Gastroesophageal sphincter (tissue), 4 donors: ENCODE data around the gene PDE11A. TPM values are rescaled to one million over a fixed set of nuclear protein-coding genes. Genes with fewer than 3 reads are reported as not detected.
A peak's percentile ranks its signal among the peaks of the same experiment; 100 is the strongest.

Source experiments
- ATAC-seq: fragments of 150-250 bp; one replicate; pipeline ENCODE4 v1.9.1; 2016; ENCODE audit warnings: mild to moderate bottlenecking, moderate library complexity
- H3K27ac ChIP-seq, 4 donors: fragments of 200-600 bp; sonication (generic) in 3 of 4; 1 replicate in 3 of 4; 2 replicates in 1 of 4; pipeline ENCODE4 v1.5.1; 2016 to 2019
- H3K27me3 ChIP-seq: fragments of 200-600 bp; sonication (generic); one replicate; pipeline ENCODE4 v1.5.1; 2019
- H3K36me3 ChIP-seq, 2 donors: fragments of 200-600 bp; sonication (generic); one replicate each; pipeline ENCODE4 v1.5.1; 2019; ENCODE audit warnings: control low read depth in 1 of 2
- H3K4me1 ChIP-seq, 3 donors: fragments of 200-600 bp; sonication (generic); 1 replicate in 2 of 3; 2 replicates in 1 of 3; pipeline ENCODE4 v1.5.1; 2016 to 2019; ENCODE audit warnings: control low read depth in 2 of 3
- H3K4me3 ChIP-seq, 2 donors: fragments of 200-600 bp; sonication (generic); one replicate each; pipeline ENCODE4 v1.5.1; 2019; ENCODE audit warnings: mild to moderate bottlenecking in 1 of 2, moderate library complexity in 1 of 2
- H3K9me3 ChIP-seq, 3 donors: fragments of 200-600 bp; sonication (generic); one replicate each; pipeline ENCODE4 v1.5.1; 2017 to 2019; ENCODE audit warnings: control low read depth in 2 of 3
- EP300 ChIP-seq: sonication (generic); formaldehyde crosslinking; IDR thresholded peaks from one replicate; pipeline ENCODE4 v1.6.1; 2017; ENCODE audit warnings: antibody characterized with exemption, mild to moderate bottlenecking
- POLR2A ChIP-seq, 2 donors: fragments of 450-650 bp; IDR thresholded peaks; one replicate each; pipeline ENCODE4 v1.6.1; 2017; ENCODE audit warnings: antibody characterized with exemption in 2 of 2, mild to moderate bottlenecking in 2 of 2, moderate library complexity in 1 of 2
- POLR2AphosphoS5 ChIP-seq: sonication (generic); formaldehyde crosslinking; IDR thresholded peaks from one replicate; pipeline ENCODE4 v1.6.1; 2017; ENCODE audit warnings: antibody characterized with exemption
- WGBS, 2 donors: methylation state at CpG; one replicate each; pipeline ENCODE4 v1.1.5; 2018; ENCODE audit warnings: low coverage in 1 of 2; 5-methylcytosine and 5-hydroxymethylcytosine counted together
- total RNA-seq, 4 donors: library from RNA; depleted of rRNA; stranded (reverse); fragments of >200 nt; gene quantifications; one replicate each; pipeline ENCODE4 v1.1.0, GENCODE V29; 2016
- TF ChIP-seq, protein P1 (sequence below), 4 experiments: fragments of 200-600 bp in 2 of 4; fragments of 450-650 bp in 2 of 4; sonication (generic) in 1 of 4; IDR thresholded peaks; one replicate each; pipeline ENCODE4 v1.5.1; 2017 to 2019; ENCODE audit warnings: antibody characterized with exemption in 4 of 4, mild to moderate bottlenecking in 2 of 4, moderate library complexity in 2 of 4

PDE11A gene
- total RNA-seq, 4 donors from 2014 or later, result 0.13 to 1.9 (median 0.16) TPM; not detected in 1

DNA sequence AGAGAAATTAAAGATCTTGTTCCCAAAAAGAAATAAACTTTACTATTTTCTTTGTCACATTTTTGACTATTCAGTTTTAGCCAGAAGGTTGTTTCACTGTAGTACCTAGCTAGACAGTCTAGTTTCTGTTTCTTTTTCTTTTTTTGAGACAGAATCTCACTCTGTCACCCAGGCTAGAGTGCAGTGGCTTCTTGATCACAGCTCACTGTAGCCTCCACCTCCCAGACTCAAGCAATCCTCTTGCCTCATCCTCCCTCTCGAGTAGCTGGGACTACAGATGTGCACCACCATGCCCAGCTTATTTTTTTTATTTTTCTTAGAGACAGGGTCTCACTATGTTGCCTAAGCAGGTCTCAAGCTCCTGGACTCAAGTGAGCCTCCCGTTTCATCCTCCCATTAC lies 41.9 kb upstream of the PDE11A start:
- Histone ChIP-seq H3K4me1 (peaks cover 0 to 24% (median 0%) of the 10 kb centered on the region in 3 donors), H3K27me3 (no peaks in the 10 kb centered on the region), H3K36me3 (peaks cover 0 to 27% of the 10 kb centered on the region in 2 donors), H3K9me3 (no peaks in the 10 kb centered on the region), H3K27ac (no peak overlapping the region), H3K4me3 (no peak overlapping the region)
- no peak for ATAC-seq
- TF ChIP-seq EP300, result no peak
- TF ChIP-seq, protein P1, sequence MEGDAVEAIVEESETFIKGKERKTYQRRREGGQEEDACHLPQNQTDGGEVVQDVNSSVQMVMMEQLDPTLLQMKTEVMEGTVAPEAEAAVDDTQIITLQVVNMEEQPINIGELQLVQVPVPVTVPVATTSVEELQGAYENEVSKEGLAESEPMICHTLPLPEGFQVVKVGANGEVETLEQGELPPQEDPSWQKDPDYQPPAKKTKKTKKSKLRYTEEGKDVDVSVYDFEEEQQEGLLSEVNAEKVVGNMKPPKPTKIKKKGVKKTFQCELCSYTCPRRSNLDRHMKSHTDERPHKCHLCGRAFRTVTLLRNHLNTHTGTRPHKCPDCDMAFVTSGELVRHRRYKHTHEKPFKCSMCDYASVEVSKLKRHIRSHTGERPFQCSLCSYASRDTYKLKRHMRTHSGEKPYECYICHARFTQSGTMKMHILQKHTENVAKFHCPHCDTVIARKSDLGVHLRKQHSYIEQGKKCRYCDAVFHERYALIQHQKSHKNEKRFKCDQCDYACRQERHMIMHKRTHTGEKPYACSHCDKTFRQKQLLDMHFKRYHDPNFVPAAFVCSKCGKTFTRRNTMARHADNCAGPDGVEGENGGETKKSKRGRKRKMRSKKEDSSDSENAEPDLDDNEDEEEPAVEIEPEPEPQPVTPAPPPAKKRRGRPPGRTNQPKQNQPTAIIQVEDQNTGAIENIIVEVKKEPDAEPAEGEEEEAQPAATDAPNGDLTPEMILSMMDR (IDR thresholded peaks at IDR 0.05), result no peak
- no peak for TF ChIP-seq POLR2AphosphoS5
- no peak for TF ChIP-seq POLR2A (IDR thresholded peaks at IDR 0.05)
- WGBS, 2 donors, result 66% methylated on average over 2 of the region's 2 CpGs; no CpG with 5 or more reads in 1 of the 2 donors

DNA sequence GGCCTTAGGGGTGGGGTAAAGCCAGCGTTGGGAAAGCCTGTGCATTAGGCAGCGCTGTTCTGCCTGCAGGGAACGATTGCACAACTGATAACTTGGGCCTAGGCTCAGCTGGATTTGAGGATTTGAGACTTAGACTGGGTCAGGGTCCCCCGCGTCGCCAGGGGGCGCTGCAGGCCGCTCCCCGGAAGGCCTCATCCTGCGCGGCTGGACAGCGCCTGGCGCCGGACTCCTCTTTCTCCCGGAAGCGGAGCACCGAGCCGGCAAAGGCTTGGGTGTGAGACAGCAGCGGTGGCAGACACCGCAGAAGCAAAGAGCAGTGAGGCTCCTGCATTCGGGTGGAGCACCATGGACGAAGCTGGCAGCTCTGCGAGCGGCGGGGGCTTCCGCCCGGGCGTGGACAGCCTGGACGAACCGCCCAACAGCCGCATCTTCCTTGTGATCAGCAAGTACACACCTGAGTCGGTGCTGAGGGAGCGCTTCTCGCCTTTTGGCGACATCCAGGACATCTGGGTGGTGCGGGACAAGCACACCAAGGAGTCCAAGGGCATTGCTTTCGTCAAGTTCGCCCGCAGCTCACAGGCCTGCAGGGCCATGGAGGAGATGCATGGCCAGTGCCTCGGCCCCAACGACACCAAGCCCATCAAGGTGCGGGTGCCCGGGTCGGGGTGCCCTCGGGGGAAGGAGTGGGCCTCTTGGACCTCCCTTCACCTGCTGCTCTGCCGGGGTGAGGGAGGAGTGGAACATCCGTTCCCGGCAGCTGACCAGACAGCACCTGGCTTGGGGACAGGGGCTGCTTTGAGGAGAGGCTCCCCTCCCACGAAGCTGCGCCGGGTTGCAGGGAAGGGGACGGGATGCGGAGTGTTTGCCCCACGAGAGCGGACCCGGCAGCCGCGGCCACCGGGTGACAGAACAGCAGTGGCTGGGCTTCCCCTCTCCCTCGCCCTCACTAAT lies 39.9 kb upstream of the PDE11A start, which contains the start of gene RBM45:
Gene RBM45, plus strand, starts transcription at position 236 of the 951 bp plus-strand sequence. Its CDS starts 110 bp downstream, at position 346.
- Histone ChIP-seq H3K36me3 (peaks cover 0 to 9% of the 10 kb centered on the region in 2 donors), H3K27me3 (peaks cover 5% of the 10 kb centered on the region), H3K27ac (peak within 1 kb of the TSS; percentile 25 to 86 (median 86)), H3K9me3 (no peaks in the 10 kb centered on the region), H3K4me1 (peaks cover 0 to 24% (median 0%) of the 10 kb centered on the region in 3 donors), H3K4me3 (peak within 1 kb of the TSS; percentile 78 to 84)
- ATAC-seq, result peak; percentile 99
- TF ChIP-seq, protein P1 (IDR thresholded peaks at IDR 0.05), result peak; percentile 85 to 99 (median 93)
- peak; percentile 58 to 59 for TF ChIP-seq POLR2A (IDR thresholded peaks at IDR 0.05)
- no peak for TF ChIP-seq EP300
- peak; percentile 82 for TF ChIP-seq POLR2AphosphoS5
- WGBS, 2 donors, result 0% methylated on average over 3 to 9 of the region's 60 CpGs

DNA sequence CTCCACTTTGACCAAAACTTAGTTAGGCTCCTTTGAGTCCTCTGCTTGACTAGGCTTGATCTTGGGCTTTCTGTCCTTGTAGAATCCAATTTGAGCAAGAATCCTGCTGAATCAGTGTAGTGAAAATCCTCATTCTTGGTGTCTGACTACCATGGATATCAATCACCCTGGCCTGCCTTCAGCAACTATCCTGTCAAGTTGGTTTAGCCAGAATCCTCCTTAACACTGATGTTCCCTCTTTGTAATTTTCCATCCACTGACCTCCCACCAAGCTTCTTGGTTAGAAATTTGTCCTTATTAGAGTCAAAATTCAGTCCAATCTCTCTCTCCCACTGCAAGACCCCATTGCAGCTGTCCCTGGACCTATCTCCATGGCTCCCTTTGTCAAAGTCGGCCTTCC lies 39.2 kb upstream of the PDE11A start:
- H3K27me3 ChIP-seq, result peaks cover 5% of the 10 kb centered on the region
- TF ChIP-seq POLR2AphosphoS5, result no peak
- TF ChIP-seq EP300, result no peak
- TF ChIP-seq POLR2A (IDR thresholded peaks at IDR 0.05), result no peak
- TF ChIP-seq, protein P1 (IDR thresholded peaks at IDR 0.05), result no peak
- peaks cover 0 to 24% (median 0%) of the 10 kb centered on the region in 3 donors for H3K4me1 ChIP-seq
- 100% methylated on average over 1 of the region's 1 CpG; no CpG with 5 or more reads in 1 of the 2 donors for WGBS, 2 donors
- no peaks in the 10 kb centered on the region for H3K9me3 ChIP-seq
- ATAC-seq, result no peak
- H3K27ac ChIP-seq, result peak overlapping the region in 3 of 4 donors; percentile 86
- H3K4me3 ChIP-seq, result peak overlapping the region in 1 of 2 donors; percentile 78
- peaks cover 0 to 6% of the 10 kb centered on the region in 2 donors for H3K36me3 ChIP-seq

DNA sequence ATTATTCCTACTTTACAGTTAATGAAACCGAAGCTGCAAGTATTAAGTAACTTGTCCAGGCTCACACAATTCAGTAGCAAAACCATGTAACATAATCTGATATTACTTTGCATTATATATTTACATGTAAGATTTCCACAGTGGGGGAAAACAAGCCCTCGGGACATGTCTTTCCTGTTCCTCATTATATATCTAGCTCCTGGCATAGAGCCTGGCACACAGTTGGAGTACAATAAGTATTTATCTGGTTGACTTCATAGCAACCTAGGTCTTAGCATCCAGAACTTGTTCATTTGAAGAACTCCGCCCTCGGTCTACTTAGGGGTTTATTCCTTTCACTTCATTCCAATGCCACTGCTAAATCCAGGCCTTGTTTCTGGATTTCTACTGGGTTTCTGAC lies 38.1 kb upstream of the PDE11A start:
- no peaks in the 10 kb centered on the region for H3K9me3 ChIP-seq
- H3K27ac ChIP-seq, result no peak overlapping the region
- H3K27me3 ChIP-seq, result peaks cover 5% of the 10 kb centered on the region
- TF ChIP-seq EP300 (no peak), POLR2A (IDR thresholded peaks at IDR 0.05) (no peak), POLR2AphosphoS5 (no peak)
- TF ChIP-seq, protein P1 (IDR thresholded peaks at IDR 0.05), result no peak
- no peaks in the 10 kb centered on the region for H3K36me3 ChIP-seq
- H3K4me3 ChIP-seq, result no peak overlapping the region
- peaks cover 0 to 24% (median 0%) of the 10 kb centered on the region in 3 donors for H3K4me1 ChIP-seq
- no peak for ATAC-seq
- 65 to 74% methylated on average over 2 to 4 of the region's 4 CpGs for whole genome bisulfite sequencing, 2 donors
